ACC112 (cell line): ENCODE data around the gene ARHGAP15.

Experiments used
- H2AFZ ChIP-seq: fragments of 200-600 bp; sonication (generic); one replicate; pipeline ENCODE4 v1.6.0; 2017; ENCODE audit warnings: antibody characterized with exemption, low read length; ENCODE audit not compliant: unreplicated experiment
- H3K27ac ChIP-seq: fragments of 200-600 bp; sonication (generic); 2 replicates; pipeline ENCODE4 v1.5.1; 2014; ENCODE audit warnings: low read depth, mild to moderate bottlenecking, antibody characterized with exemption, low read length, moderate library complexity
- H3K27me3 ChIP-seq: fragments of 200-600 bp; sonication (generic); 2 replicates; pipeline ENCODE4 v1.6.1; 2014; ENCODE audit warnings: mild to moderate bottlenecking, antibody characterized with exemption, low read length, moderate library complexity, mixed read lengths; ENCODE audit not compliant: insufficient read depth
- H3K36me3 ChIP-seq: fragments of 200-600 bp; sonication (generic); 2 replicates; pipeline ENCODE4 v1.6.1; 2016; ENCODE audit warnings: mild to moderate bottlenecking, antibody characterized with exemption, low read length, moderate library complexity, mixed read lengths; ENCODE audit not compliant: insufficient read depth
- H3K4me1 ChIP-seq: fragments of 200-600 bp; sonication (generic); one replicate; pipeline ENCODE4 v1.6.1; 2016; ENCODE audit warnings: low read length, mixed read lengths; ENCODE audit not compliant: insufficient read depth, unreplicated experiment, control insufficient read depth
- H3K4me3 ChIP-seq: fragments of 200-600 bp; sonication (generic); 2 replicates; pipeline ENCODE4 v1.5.1; 2014; ENCODE audit warnings: mild to moderate bottlenecking, low read depth, low read length
- H3K79me2 ChIP-seq: fragments of 200-600 bp; sonication (generic); one replicate; pipeline ENCODE4 v1.6.0; 2016; ENCODE audit warnings: low read length; ENCODE audit not compliant: control insufficient read depth, unreplicated experiment, insufficient read depth

Gene ARHGAP15

DNA sequence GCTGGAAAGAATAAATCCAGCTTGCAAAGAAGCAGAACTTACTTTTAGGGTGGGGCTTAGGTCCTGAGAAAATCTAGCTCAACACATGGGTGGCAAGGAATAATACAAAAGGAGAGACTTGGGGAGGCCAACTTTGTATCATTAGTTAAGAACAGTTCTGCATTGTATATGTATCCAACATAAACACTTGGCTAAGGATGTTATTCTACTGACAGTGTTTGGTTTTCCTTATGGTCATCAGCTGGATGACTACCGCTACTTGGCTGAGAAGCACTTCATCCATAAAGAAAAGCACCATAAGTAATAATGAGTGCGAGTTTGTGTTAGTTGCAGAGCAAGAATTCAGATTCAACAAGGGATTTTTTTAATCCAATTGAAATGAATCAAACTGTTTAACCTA, 614.9 kb downstream of the ARHGAP15 start:
- Histone ChIP-seq H3K4me1 (no peaks in the 10 kb centered on the region), H3K36me3 (no peaks in the 10 kb centered on the region), H3K4me3 (no peak overlapping the region), H3K79me2 (no peaks in the 10 kb centered on the region), H3K27ac (no peak overlapping the region), H3K27me3 (no peaks in the 10 kb centered on the region), H2AFZ (no peak overlapping the region)

DNA sequence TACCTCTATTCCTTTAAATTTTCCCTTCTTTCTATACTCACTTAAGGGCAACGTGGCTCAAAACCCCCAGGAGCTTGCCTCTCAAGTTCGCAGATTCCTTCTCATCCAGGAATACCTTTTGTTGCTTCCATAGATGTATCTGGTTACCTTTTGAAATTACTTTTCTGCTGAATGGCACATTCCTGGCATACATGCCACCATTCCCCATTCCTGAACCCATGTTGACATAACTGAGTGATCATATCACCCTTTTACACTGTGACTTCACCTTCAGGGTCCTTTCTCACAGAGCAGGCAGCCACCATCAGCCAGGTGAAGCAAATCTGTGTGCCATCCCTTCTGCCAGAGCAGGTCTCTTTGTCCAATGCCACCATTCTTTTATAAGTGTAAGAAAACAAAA, 615.8 kb downstream of the ARHGAP15 start:
- Histone ChIP-seq H3K27me3 (no peaks in the 10 kb centered on the region), H3K4me3 (no peak overlapping the region), H3K27ac (no peak overlapping the region), H3K36me3 (no peaks in the 10 kb centered on the region), H3K4me1 (no peaks in the 10 kb centered on the region), H3K79me2 (no peaks in the 10 kb centered on the region), H2AFZ (no peak overlapping the region)

DNA sequence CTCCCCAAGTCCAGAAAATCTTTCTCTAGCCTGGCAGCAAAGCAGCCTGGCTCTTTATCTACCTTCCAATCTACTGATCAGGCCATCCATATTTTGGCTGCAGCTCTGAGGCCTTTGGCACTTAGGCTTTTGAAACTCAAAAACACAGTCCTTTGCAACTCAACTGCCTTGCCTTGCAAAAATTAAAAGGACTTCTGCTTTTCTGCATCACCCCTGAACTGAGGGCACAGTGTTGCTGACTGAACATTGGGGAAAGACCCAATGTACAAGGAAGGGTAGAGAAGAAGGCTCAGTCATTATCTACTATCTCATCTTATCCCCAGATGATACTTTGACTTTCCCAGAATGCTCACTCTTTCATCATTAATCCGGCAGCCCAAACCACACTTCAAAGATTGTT, 625.5 kb downstream of the ARHGAP15 start:
- no peaks in the 10 kb centered on the region for H3K79me2 ChIP-seq
- H3K4me3 ChIP-seq, result no peak overlapping the region
- H2AFZ ChIP-seq, result no peak overlapping the region
- no peaks in the 10 kb centered on the region for H3K4me1 ChIP-seq
- no peaks in the 10 kb centered on the region for H3K36me3 ChIP-seq
- no peaks in the 10 kb centered on the region for H3K27me3 ChIP-seq
- no peak overlapping the region for H3K27ac ChIP-seq

DNA sequence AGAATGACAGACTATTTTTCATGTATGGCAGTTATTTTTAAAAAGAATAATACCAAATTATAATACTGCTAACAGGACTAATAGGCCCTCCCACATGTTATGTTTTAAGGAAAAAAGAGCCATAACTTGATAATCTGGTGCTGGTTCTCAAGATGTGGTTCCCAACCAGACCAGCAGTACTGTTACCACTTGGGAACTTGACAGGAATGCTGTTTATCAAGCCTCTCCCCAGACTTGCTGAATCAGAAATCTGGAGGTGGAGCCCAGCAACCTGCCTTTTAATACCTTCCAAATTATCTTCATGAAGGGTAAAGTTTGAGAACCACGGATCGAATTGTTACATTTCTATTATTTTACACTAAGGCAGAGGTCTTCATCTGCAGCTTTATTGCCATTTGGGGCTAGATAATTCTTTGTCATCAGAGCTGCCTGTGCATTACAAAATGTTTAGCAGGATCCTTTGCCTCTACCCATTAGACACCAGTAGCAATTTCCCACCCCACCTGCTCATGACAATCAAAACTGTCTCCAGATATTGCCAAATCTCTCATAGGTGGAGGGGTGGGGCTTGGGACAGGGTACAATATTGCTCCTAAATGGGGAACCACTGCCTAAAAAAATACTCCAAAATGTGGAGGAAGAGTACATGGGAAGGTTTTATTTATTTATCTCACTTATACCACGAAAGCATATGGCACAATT, 629.6 kb downstream of the ARHGAP15 start:
- H3K36me3 ChIP-seq, result no peaks in the 10 kb centered on the region
- no peaks in the 10 kb centered on the region for H3K79me2 ChIP-seq
- H3K27me3 ChIP-seq, result no peaks in the 10 kb centered on the region
- no peak overlapping the region for H3K27ac ChIP-seq
- no peak overlapping the region for H3K4me3 ChIP-seq
- no peaks in the 10 kb centered on the region for H3K4me1 ChIP-seq
- H2AFZ ChIP-seq, result no peak overlapping the region

DNA sequence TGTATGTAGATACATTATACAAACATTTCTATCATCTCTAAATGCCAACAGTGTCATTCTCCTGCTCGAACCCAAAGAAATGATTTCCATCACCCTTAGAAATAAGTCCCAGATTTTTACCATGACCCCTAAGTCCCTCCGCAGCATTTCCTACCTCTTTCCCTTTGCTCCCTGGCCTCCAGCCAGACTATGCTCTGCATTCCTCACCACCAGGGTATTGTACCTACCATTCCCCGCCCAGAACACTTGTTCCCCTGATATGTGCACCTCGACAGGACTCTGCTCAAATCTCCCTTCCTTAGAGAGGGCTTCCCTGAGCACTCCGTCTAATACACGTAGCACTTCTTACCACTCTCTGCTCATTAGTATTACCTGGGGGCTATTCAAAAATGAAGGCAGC, 630.2 kb downstream of the ARHGAP15 start:
- Histone ChIP-seq H2AFZ (no peak overlapping the region), H3K4me1 (no peaks in the 10 kb centered on the region), H3K27me3 (no peaks in the 10 kb centered on the region), H3K36me3 (no peaks in the 10 kb centered on the region), H3K27ac (no peak overlapping the region), H3K79me2 (no peaks in the 10 kb centered on the region), H3K4me3 (no peak overlapping the region)

DNA sequence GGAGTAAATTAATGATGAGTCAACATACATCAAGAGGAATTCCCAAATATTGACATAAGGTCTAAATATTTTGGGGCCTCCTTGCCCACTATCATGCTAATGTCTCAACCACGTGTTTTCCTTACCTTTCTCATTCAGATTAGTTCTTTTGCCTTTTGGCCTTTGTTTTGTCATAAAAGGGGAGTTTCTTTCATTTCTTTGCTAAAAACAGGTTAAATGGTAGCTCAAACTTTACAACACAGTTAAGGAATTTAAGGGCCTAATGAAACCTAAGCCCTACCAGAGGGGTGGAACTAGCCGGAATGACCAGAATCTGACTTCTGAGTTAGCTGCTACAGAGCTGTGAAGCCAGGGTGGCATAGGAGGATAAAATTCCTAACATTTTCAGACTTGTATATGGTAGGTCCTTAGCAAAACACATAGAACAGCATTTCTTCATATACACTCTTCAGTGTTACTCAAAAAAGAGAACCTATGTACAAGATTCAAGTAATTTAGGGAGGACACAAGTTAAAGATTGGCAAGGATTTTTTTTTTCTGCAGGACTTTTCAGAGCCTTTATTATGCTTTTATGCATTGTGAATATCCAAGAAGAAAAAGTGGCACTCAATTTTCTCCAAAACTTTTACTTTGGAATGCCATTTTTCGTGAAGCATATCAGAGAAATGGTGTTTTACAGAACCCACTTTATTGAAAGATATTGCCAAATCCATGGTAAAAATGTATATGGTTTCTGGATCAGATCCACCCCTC, 633.1 kb downstream of the ARHGAP15 start:
- no peak overlapping the region for H3K27ac ChIP-seq
- H3K27me3 ChIP-seq, result no peaks in the 10 kb centered on the region
- no peak overlapping the region for H2AFZ ChIP-seq
- H3K4me1 ChIP-seq, result no peaks in the 10 kb centered on the region
- no peaks in the 10 kb centered on the region for H3K36me3 ChIP-seq
- no peak overlapping the region for H3K4me3 ChIP-seq
- H3K79me2 ChIP-seq, result no peaks in the 10 kb centered on the region

GRCh38 chr2:143764261-143764660, 635.0 kb downstream of the ARHGAP15 start:
- H3K4me1 ChIP-seq, result no peaks in the 10 kb centered on the region
- H3K4me3 ChIP-seq, result no peak overlapping the region
- no peak overlapping the region for H2AFZ ChIP-seq
- no peak overlapping the region for H3K27ac ChIP-seq
- H3K27me3 ChIP-seq, result no peaks in the 10 kb centered on the region
- no peaks in the 10 kb centered on the region for H3K79me2 ChIP-seq
- H3K36me3 ChIP-seq, result no peaks in the 10 kb centered on the region

DNA sequence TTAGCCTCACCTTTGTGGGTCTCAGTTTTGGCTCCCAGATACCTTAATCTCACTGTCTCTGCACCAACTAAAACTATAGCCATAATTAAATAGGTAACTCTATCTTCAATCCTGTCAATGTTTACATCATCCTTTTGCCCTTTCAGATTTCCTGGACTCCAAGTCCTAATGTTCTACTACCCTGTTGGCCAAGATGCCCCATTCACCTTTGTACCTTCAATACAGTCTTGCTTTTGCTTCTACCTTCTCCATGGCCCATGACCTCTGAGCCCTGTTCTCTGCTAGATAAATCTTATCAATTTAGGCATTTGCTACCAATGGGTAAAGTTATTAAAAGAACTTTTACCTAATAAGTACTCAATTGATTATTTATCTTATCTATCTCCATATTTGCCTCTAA, 635.5 kb downstream of the ARHGAP15 start:
- Histone ChIP-seq H3K27me3 (no peaks in the 10 kb centered on the region), H3K79me2 (no peaks in the 10 kb centered on the region), H2AFZ (no peak overlapping the region), H3K27ac (no peak overlapping the region), H3K4me1 (no peaks in the 10 kb centered on the region), H3K4me3 (no peak overlapping the region), H3K36me3 (no peaks in the 10 kb centered on the region)

- Histone ChIP-seq H3K79me2 (no peaks in the 10 kb centered on the region), H3K36me3 (no peaks in the 10 kb centered on the region), H3K27me3 (peaks cover 10% of the 10 kb centered on the region)
Observed at GRCh38 chr2:143768991-143769390, 639.8 kb downstream of the ARHGAP15 start.

DNA sequence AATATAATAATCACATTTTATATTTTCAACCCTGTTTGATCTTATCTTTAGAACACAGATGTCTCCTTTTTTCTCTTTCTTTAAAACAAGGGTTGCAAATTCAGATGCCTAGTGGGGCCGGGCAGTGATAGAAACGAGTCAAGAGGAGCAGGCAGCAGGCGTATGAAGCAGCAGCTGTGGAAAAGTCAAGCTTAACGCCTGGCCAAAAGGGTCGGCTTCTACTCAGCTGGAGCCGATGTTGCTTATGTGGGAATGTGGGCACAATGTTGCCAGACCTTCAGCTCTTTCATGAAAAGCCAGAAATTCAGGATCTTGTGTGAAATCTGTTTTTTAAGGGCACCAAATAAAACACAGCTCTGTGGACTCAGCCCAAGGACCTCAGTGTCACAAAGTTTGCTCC, 642.7 kb downstream of the ARHGAP15 start:
- Histone ChIP-seq H3K4me3 (no peak overlapping the region), H3K4me1 (no peaks in the 10 kb centered on the region), H3K27ac (no peak overlapping the region), H2AFZ (no peak overlapping the region), H3K27me3 (peaks cover 14% of the 10 kb centered on the region), H3K36me3 (no peaks in the 10 kb centered on the region), H3K79me2 (no peaks in the 10 kb centered on the region)

More at GRCh38 chr2:143768991-143769390, 639.8 kb downstream of the ARHGAP15 start:
- no peak overlapping the region for H3K27ac ChIP-seq
- H3K4me1 ChIP-seq, result no peaks in the 10 kb centered on the region
- no peak overlapping the region for H3K4me3 ChIP-seq
- H2AFZ ChIP-seq, result no peak overlapping the region
